ENCODE results near the gene FBXL3.

DNA sequence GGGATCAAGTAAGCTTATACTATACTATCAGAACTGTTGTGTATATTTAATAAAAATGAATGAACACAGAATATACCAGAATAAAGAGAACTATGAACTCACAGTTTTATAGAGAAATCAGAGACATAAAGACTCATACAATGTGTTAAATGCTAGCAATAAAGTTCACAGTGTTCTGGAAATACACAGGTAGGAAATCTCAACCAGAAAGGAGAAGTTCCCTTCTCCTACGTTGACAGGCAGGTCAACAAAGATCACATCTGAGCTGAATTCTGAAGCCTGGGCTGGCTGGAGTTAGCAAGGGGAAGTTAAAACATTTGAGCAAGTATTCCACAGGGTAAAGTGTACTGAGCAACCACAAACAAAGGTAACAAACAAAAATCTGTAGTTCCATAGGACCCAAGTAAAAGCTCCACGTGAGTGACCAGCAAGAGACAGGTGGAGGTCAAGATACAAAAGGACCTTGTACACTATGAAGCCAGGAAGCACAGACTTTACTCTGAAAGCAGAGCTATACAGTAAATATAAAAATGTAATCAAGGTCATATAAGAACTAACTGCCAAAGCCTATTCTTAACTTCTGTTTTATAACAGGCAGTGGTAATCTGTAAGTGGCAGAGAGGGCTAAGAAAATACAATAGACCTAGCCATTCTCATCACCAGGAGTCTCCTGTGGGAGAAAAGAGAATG, 13.0 kb downstream of the FBXL3 start:
- TF ChIP-seq FOXP2 (optimal IDR thresholded peaks at IDR 0.05; ENCODE audit: borderline replicate concordance, extremely low read depth, extremely low read length, insufficient read depth), result no peak
- no peak for TF ChIP-seq TAF1 (IDR thresholded peaks at IDR 0.05; ENCODE audit: borderline replicate concordance, insufficient read depth, low read length)
- no peak for TF ChIP-seq POLR2AphosphoS5 (IDR thresholded peaks at IDR 0.05; ENCODE audit: low read depth, low read length)
- no peak for TF ChIP-seq REST (IDR thresholded peaks at IDR 0.05; ENCODE audit: insufficient read depth in 1 of 2, low read depth in 2 of 2, low read length in 2 of 2)
- no peak for TF ChIP-seq SIN3A (IDR thresholded peaks at IDR 0.05; ENCODE audit: borderline replicate concordance, insufficient read depth, low read length)

Data from PFSK-1 (cell line).